LoVo (cell line): ENCODE results near the gene LDHAL6B.
A peak's percentile ranks its signal among the peaks of the same experiment; 100 is the strongest.
"Not testable (repeated sequence)": the region's sequence is repeated elsewhere in the genome, so short reads cannot be mapped to it uniquely, and the experiment has no call there.

Experiments
- DNase-seq: peaks from one replicate; pipeline ENCODE4 v3.0.0-alpha.2; 2016; ENCODE audit warnings: low spot score

The LDHAL6B gene

GRCh38 chr15:59206623-59207183 is at the start of gene LDHAL6B:
TSS of gene LDHAL6B (plus strand) at chr15:59206843. CDS start at chr15:59206941, 98 bp downstream.
- no peak for DNase-seq

GRCh38 chr15:59157396-59157795 is 49.2 kb upstream of the LDHAL6B start:
- no peak for DNase-seq

GRCh38 chr15:59157840-59158700 is 48.6 kb upstream of the LDHAL6B start:
- no peak for DNase-seq

- no peak for DNase-seq
These were observed 48.0 kb upstream of the LDHAL6B start for GRCh38 chr15:59158701-59159034.

- no peak for DNase-seq
These were observed 47.4 kb upstream of the LDHAL6B start for GRCh38 chr15:59159210-59159609.

GRCh38 chr15:59160880-59161593 is 45.6 kb upstream of the LDHAL6B start:
- no peak for DNase-seq

- DNase-seq = not testable (repeated sequence)
These were observed 44.6 kb upstream of the LDHAL6B start for GRCh38 chr15:59162080-59162479.

GRCh38 chr15:59165726-59166125 is 40.9 kb upstream of the LDHAL6B start:
- DNase-seq = peak; percentile 41

- DNase-seq = no peak
These were observed 40.5 kb upstream of the LDHAL6B start for GRCh38 chr15:59166166-59166565.

- DNase-seq = no peak
These were observed 39.9 kb upstream of the LDHAL6B start for GRCh38 chr15:59166601-59167265.

GRCh38 chr15:59168536-59168935 is 38.1 kb upstream of the LDHAL6B start:
- DNase-seq = no peak

- DNase-seq = no peak
These were observed 37.4 kb upstream of the LDHAL6B start for GRCh38 chr15:59169251-59169708.

- DNase-seq = peak; percentile 38
These were observed 36.2 kb upstream of the LDHAL6B start for GRCh38 chr15:59170295-59171066.

- DNase-seq = no peak
These were observed 35.6 kb upstream of the LDHAL6B start for GRCh38 chr15:59171067-59171397.

GRCh38 chr15:59172289-59172901 is 34.2 kb upstream of the LDHAL6B start:
- DNase-seq = no peak

- no peak for DNase-seq
These were observed 33.4 kb upstream of the LDHAL6B start for GRCh38 chr15:59173194-59173593.

- DNase-seq = no peak
These were observed 32.4 kb upstream of the LDHAL6B start for GRCh38 chr15:59174151-59174834.

- peak; percentile 27 for DNase-seq
These were observed 31.5 kb upstream of the LDHAL6B start for GRCh38 chr15:59174835-59175831.

GRCh38 chr15:59176653-59177316 is 29.9 kb upstream of the LDHAL6B start:
- no peak for DNase-seq
